Measurements from ENCODE around the gene ADAMTSL2.

DNA sequence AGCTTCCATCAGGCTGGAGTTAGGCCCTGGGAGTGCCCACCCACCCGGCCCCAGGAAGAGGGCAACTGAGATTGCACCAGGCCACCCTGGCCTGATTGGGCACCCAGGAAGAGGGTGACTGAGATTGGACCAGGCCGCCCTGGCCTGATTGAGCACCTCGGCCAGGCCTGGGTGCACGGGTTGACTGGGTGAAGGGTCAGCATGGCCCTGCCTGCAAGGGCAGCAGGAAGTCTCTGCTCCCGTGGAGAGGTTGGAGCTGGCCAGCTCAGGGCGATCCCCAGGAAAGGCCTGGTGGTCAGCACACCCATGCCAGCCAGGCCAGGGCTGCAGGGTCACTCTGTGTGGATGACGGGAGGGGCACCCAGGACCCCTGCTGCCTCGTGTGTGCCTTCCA is 11.8 kb downstream of the ADAMTSL2 start:
- TF ChIP-seq, protein P1, sequence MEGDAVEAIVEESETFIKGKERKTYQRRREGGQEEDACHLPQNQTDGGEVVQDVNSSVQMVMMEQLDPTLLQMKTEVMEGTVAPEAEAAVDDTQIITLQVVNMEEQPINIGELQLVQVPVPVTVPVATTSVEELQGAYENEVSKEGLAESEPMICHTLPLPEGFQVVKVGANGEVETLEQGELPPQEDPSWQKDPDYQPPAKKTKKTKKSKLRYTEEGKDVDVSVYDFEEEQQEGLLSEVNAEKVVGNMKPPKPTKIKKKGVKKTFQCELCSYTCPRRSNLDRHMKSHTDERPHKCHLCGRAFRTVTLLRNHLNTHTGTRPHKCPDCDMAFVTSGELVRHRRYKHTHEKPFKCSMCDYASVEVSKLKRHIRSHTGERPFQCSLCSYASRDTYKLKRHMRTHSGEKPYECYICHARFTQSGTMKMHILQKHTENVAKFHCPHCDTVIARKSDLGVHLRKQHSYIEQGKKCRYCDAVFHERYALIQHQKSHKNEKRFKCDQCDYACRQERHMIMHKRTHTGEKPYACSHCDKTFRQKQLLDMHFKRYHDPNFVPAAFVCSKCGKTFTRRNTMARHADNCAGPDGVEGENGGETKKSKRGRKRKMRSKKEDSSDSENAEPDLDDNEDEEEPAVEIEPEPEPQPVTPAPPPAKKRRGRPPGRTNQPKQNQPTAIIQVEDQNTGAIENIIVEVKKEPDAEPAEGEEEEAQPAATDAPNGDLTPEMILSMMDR (IDR thresholded peaks at IDR 0.05; ENCODE audit: poor library complexity), result no peak
- TF ChIP-seq EZH2 (IDR thresholded peaks at IDR 0.05; ENCODE audit: borderline replicate concordance) (no peak), EZH2phosphoT487 (IDR thresholded peaks at IDR 0.05; ENCODE audit: low read depth, severe bottlenecking, unreplicated experiment) (no peak)

All from hepatocyte (in vitro differentiated cells).